HepG2 (cell line): Measurements from ENCODE around the gene MAP1LC3A. TPM values are rescaled to one million over a fixed set of nuclear protein-coding genes. Genes with fewer than 3 reads are reported as not detected.
A peak's percentile ranks its signal among the peaks of the same experiment; 100 is the strongest.

Source experiments
- ATAC-seq: fragments of 200-7000 bp; cut with Tn5 transposase; 3 replicates; pipeline ENCODE4 v1.9.1; 2020; ENCODE audit warnings: mild to moderate bottlenecking, moderate library complexity
- BruUV-seq: library from RNA; stranded (reverse); fragments of 400-500 nt; replicated peaks from 2 replicates; lab custom pipeline; 2021; lab: Mats Ljungman, UMichigan
- CTCF ChIA-PET: fragments of 300-600 bp; formaldehyde crosslinking; extraction: SDS; loops from one replicate; lab custom pipeline; 2021; ENCODE audit warnings: low total read pairs, inconsistent platforms, low intra/inter-chr PET ratio; lab: Yijun Ruan, JAX
- POLR2A ChIA-PET: fragments of 350-600 bp; sonication (Branson Sonifier 250); formaldehyde crosslinking; loops from one replicate; lab custom pipeline; 2020; ENCODE audit warnings: antibody characterized with exemption, inconsistent platforms; lab: Yijun Ruan, JAX
- DNase-seq: peaks from one replicate; pipeline ENCODE4 v3.0.0-alpha.2; 2015; ENCODE audit warnings: low spot score
- FAIRE-seq: peaks from 3 replicates; lab custom pipeline; 2011; peaks lifted over from hg19 to GRCh38; lab: Jason Lieb, UNC
- H2AFZ ChIP-seq: one replicate; pipeline ENCODE4 v1.6.1; 2011; ENCODE audit warnings: low read length, inconsistent platforms
- H3K27ac ChIP-seq: fragments of 300-600 bp; 3 replicates; pipeline ENCODE4 v1.8.0; 2011; ENCODE audit warnings: mixed run types, mild to moderate bottlenecking, mixed read lengths, low read length, inconsistent platforms; ENCODE audit not compliant: insufficient read depth; ENCODE audit errors: extremely low read length
- H3K27me3 ChIP-seq, 2 experiments: fragments of 200-600 bp in 1 of 2; 2 replicates in 1 of 2; 3 replicates in 1 of 2; pipeline versions ENCODE4 v1.6.0 to v1.8.0; 2011; ENCODE audit warnings: low read length in 2 of 2, mild to moderate bottlenecking in 2 of 2, moderate library complexity in 2 of 2, inconsistent platforms in 1 of 2; ENCODE audit not compliant: insufficient read depth in 2 of 2, control insufficient read depth in 1 of 2
- H3K36me3 ChIP-seq, 2 experiments: fragments of 200-600 bp in 1 of 2; replicated peaks in 1 of 2; 2 replicates in 1 of 2; 3 replicates in 1 of 2; pipeline versions ENCODE4 v1.5.1 to v1.8.0; 2011; ENCODE audit warnings: low read length in 2 of 2, inconsistent platforms in 1 of 2; ENCODE audit not compliant: insufficient read depth in 2 of 2, control insufficient read depth in 1 of 2
- H3K4me1 ChIP-seq: 2 replicates; pipeline ENCODE4 v1.5.1; 2012; ENCODE audit warnings: low read length, inconsistent platforms; ENCODE audit not compliant: insufficient read depth
- H3K4me2 ChIP-seq: 2 replicates; pipeline ENCODE4 v1.6.0; 2011; ENCODE audit warnings: low read depth, low read length, inconsistent platforms
- H3K4me3 ChIP-seq, 3 experiments: fragments of 200-600 bp in 1 of 3; sonication (generic), shearing (Covaris generic) in 1 of 3; replicated peaks in 1 of 3; 2 replicates each; pipeline ENCODE4 v1.5.1; 2011 to 2016; ENCODE audit warnings: low read length in 3 of 3, inconsistent platforms in 2 of 3, low read depth in 2 of 3, mild to moderate bottlenecking in 2 of 3, control low read depth in 1 of 3, mixed read lengths in 1 of 3; ENCODE audit not compliant: insufficient read depth in 1 of 3
- H3K79me2 ChIP-seq: one replicate; pipeline ENCODE4 v1.6.1; 2011; ENCODE audit warnings: low read length, inconsistent platforms; ENCODE audit not compliant: insufficient read depth
- H3K9ac ChIP-seq: 2 replicates; pipeline ENCODE4 v1.6.0; 2011; ENCODE audit warnings: mild to moderate bottlenecking, low read depth, low read length, inconsistent platforms; ENCODE audit not compliant: insufficient read depth
- H3K9me3 ChIP-seq: 2 replicates; pipeline ENCODE4 v1.5.1; 2012; ENCODE audit warnings: mild to moderate bottlenecking, low read length
- H4K20me1 ChIP-seq: 2 replicates; pipeline ENCODE4 v1.6.0; 2011; ENCODE audit warnings: inconsistent platforms, mild to moderate bottlenecking, low read length, moderate library complexity; ENCODE audit not compliant: insufficient read depth
- CEBPG ChIP-seq: IDR thresholded peaks from 2 replicates; pipeline ENCODE4 v1.6.1; 2016
- DZIP1 ChIP-seq: sonication (generic); formaldehyde crosslinking; IDR thresholded peaks from 2 replicates; pipeline ENCODE4 v1.5.0; 2020; ENCODE audit warnings: mild to moderate bottlenecking, missing genetic modification reagents
- NRL ChIP-seq: sonication (generic); formaldehyde crosslinking; IDR thresholded peaks from 2 replicates; pipeline ENCODE4 v1.5.0; 2020; ENCODE audit warnings: missing genetic modification reagents, mild to moderate bottlenecking, moderate library complexity, borderline replicate concordance
- SETDB1 ChIP-seq: sonication (generic); formaldehyde crosslinking; IDR thresholded peaks from 2 replicates; pipeline ENCODE4 v1.5.1; 2020; ENCODE audit warnings: missing genetic modification reagents, mild to moderate bottlenecking, borderline replicate concordance
- U2AF1 ChIP-seq: fragments of 200-400 bp; formaldehyde crosslinking; optimal IDR thresholded peaks from 2 replicates; pipeline ENCODE3; 2017; ENCODE audit warnings: mild to moderate bottlenecking, low read depth, low read length
- ZFYVE20 ChIP-seq: sonication (generic); formaldehyde crosslinking; IDR thresholded peaks from 2 replicates; pipeline ENCODE4 v1.8.0; 2023; ENCODE audit warnings: low read depth, mild to moderate bottlenecking, moderate library complexity, missing genetic modification reagents, borderline replicate concordance
- ZIK1 ChIP-seq: sonication (generic); formaldehyde crosslinking; IDR thresholded peaks from 2 replicates; pipeline ENCODE4 v1.5.0; 2020; ENCODE audit warnings: mild to moderate bottlenecking, low read depth, missing genetic modification reagents, borderline replicate concordance
- ZNF180 ChIP-seq: sonication (generic); formaldehyde crosslinking; IDR thresholded peaks from 2 replicates; pipeline ENCODE4 v1.4.0; 2020; ENCODE audit warnings: low read depth, missing genetic modification reagents, borderline replicate concordance
- ZNF3 ChIP-seq: IDR thresholded peaks from 2 replicates; pipeline ENCODE4 v1.7.0; 2017; ENCODE audit warnings: inconsistent platforms
- WGBS: methylation state at CpG from one replicate; pipeline ENCODE4 v1.1.6; 2017; ENCODE audit warnings: low lambda C conversion rate; 5-methylcytosine and 5-hydroxymethylcytosine counted together
- in situ Hi-C: cut with HindIII; loops from 2 replicates; pipeline ENCODE4 v1.10.0; 2017; ENCODE audit warnings: low pct_unique_long_range_greater_than_20kb; ENCODE audit not compliant: extremely low pct_ligation_motif_present
- intact Hi-C: fragments of 100-400 bp; cut with micrococcal nuclease; formaldehyde crosslinking; loops from one replicate; pipeline ENCODE4 v1.10.0; 2022; ENCODE audit not compliant: unreplicated experiment
- polyA plus RNA-seq, 8 experiments: library from polyadenylated mRNA; depleted of rRNA in 3 of 8; stranded (reverse) in 7 of 8; unstranded in 1 of 8; fragments of >200 nt; fragmentation: Illumina TruSeq in 4 of 8; extraction: Trizol in 4 of 8; gene quantifications; 2 replicates each; pipeline versions ENCODE4 v1.2.1 to v1.2.3, GENCODE V29; 2011 to 2016; ENCODE audit warnings: low read depth in 4 of 8, missing spikeins in 1 of 8, mixed read lengths in 1 of 8; ENCODE audit not compliant: insufficient read depth in 1 of 8
- total RNA-seq, 5 experiments: library from RNA; depleted of rRNA; stranded (reverse); fragments of >200 nt; fragmentation: Illumina TruSeq; extraction: Trizol; gene quantifications; 2 replicates each; pipeline ENCODE4 v1.2.3, GENCODE V29; 2016; ENCODE audit warnings: low read depth in 1 of 5
- TF ChIP-seq, protein P1 (sequence below): sonication (generic); formaldehyde crosslinking; IDR thresholded peaks from 2 replicates; pipeline ENCODE4 v1.5.0; 2020; ENCODE audit warnings: missing genetic modification reagents
- TF ChIP-seq, protein P2 (sequence below): sonication (generic); formaldehyde crosslinking; IDR thresholded peaks from 2 replicates; pipeline ENCODE4 v1.5.1; 2020; ENCODE audit warnings: mild to moderate bottlenecking, missing genetic modification reagents, moderate library complexity

Gene MAP1LC3A
- total and polyA plus RNA-seq, 2 of the 13 experiments (the other 11 are each of a cell fraction or from before 2014, with no cell fraction given), result not detected

DNA sequence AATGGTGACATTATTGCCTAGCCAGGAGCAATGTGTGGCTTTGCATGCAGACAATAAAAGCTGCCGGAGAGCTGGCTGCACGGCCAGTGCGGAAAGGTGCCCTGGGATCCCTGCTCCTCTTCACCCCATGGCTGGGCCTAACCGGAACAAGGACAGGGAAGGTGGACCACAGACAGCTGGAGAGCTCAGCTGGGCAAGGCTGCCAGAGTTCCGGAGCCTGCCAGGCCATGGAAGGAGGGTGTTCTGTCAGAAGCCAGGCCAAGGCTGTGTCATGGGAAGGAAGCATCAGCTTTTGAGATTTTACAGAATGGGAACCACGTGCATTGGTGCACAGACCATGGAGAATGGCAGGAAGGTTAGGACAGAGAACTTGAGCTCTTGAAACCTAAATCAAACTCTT, 25.0 kb downstream of the MAP1LC3A start:
- no peaks in the 10 kb centered on the region for H3K79me2 ChIP-seq
- H2AFZ ChIP-seq, result no peak overlapping the region
- intact Hi-C loops (no loop called here), in situ Hi-C loops (no loop called here)
- BruUV-seq, result no TSS peak
- H3K4me2 ChIP-seq, result no peak overlapping the region
- H3K9me3 ChIP-seq, result no peaks in the 10 kb centered on the region
- CTCF ChIA-PET, result no interaction called here
- peaks cover 36% of the 10 kb centered on the region for H3K4me1 ChIP-seq
- ATAC-seq (no peak), DNase-seq (no peak), FAIRE-seq (no peak)
- no peak overlapping the region for H3K4me3 ChIP-seq
- H3K36me3 ChIP-seq, result peaks cover 22 to 83% of the 10 kb centered on the region in 2 experiments
- 96% methylated on average over 6 of the region's 6 CpGs for WGBS
- no peaks in the 10 kb centered on the region for H4K20me1 ChIP-seq
- POLR2A ChIA-PET, result interaction anchor here (0.9 to 1.6 kb wide), 3 partner anchors 38 to 96 kb away, joined by 3 to 6 read pairs (median 3); partner anchors contain the start of gene PIGU
- H3K27ac ChIP-seq, result no peak overlapping the region
- no peak overlapping the region for H3K9ac ChIP-seq
- H3K27me3 ChIP-seq, result no peaks in the 10 kb centered on the region
- TF ChIP-seq CEBPG (CRISPR knock-in tag) (no peak), NRL (CRISPR knock-in tag) (0 out of 2 replicates have a peak, but pooled peaks have one; percentile 33), DZIP1 (CRISPR knock-in tag) (0 out of 2 replicates have a peak, but pooled peaks have one; percentile 49), ZNF180 (no peak), U2AF1 (no peak), ZFYVE20 (CRISPR knock-in tag) (no peak), SETDB1 (CRISPR knock-in tag) (no peak), ZIK1 (no peak), ZNF3 (CRISPR knock-in tag) (no peak)
- TF ChIP-seq, protein P1, sequence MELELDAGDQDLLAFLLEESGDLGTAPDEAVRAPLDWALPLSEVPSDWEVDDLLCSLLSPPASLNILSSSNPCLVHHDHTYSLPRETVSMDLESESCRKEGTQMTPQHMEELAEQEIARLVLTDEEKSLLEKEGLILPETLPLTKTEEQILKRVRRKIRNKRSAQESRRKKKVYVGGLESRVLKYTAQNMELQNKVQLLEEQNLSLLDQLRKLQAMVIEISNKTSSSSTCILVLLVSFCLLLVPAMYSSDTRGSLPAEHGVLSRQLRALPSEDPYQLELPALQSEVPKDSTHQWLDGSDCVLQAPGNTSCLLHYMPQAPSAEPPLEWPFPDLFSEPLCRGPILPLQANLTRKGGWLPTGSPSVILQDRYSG (CRISPR knock-in tag), result no peak
- TF ChIP-seq, protein P2, sequence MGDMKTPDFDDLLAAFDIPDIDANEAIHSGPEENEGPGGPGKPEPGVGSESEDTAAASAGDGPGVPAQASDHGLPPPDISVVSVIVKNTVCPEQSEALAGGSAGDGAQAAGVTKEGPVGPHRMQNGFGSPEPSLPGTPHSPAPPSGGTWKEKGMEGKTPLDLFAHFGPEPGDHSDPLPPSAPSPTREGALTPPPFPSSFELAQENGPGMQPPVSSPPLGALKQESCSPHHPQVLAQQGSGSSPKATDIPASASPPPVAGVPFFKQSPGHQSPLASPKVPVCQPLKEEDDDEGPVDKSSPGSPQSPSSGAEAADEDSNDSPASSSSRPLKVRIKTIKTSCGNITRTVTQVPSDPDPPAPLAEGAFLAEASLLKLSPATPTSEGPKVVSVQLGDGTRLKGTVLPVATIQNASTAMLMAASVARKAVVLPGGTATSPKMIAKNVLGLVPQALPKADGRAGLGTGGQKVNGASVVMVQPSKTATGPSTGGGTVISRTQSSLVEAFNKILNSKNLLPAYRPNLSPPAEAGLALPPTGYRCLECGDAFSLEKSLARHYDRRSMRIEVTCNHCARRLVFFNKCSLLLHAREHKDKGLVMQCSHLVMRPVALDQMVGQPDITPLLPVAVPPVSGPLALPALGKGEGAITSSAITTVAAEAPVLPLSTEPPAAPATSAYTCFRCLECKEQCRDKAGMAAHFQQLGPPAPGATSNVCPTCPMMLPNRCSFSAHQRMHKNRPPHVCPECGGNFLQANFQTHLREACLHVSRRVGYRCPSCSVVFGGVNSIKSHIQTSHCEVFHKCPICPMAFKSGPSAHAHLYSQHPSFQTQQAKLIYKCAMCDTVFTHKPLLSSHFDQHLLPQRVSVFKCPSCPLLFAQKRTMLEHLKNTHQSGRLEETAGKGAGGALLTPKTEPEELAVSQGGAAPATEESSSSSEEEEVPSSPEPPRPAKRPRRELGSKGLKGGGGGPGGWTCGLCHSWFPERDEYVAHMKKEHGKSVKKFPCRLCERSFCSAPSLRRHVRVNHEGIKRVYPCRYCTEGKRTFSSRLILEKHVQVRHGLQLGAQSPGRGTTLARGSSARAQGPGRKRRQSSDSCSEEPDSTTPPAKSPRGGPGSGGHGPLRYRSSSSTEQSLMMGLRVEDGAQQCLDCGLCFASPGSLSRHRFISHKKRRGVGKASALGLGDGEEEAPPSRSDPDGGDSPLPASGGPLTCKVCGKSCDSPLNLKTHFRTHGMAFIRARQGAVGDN, result peak; percentile 34; the same call in 1 of the 2 replicates
